ENCODE results near the gene COX8A. TPM values are rescaled to one million over a fixed set of nuclear protein-coding genes. Genes with fewer than 3 reads are reported as not detected.

COX8A gene
- total and polyA plus RNA-seq, 10 of the 15 experiments (the other 5 are each of a cell fraction or from before 2014, with no cell fraction given), result 243 to 1,476 (median 522) TPM

- TF ChIP-seq TAF1 (IDR thresholded peaks at IDR 0.05; ENCODE audit: borderline replicate concordance, low read depth, low read length) (no peak), E2F4 (IDR thresholded peaks at IDR 0.05; ENCODE audit: low read depth, low read length) (no peak), ZNF384 (IDR thresholded peaks at IDR 0.05; ENCODE audit: borderline replicate concordance, low read depth, low read length) (no peak)
Measured at GRCh38 chr11:63997104-63997700, 22.8 kb downstream of the COX8A start (continued).

GRCh38 chr11:63997801-63998337 lies 23.4 kb downstream of the COX8A start:
- Histone ChIP-seq H3K79me2 (ENCODE audit: control insufficient read depth, insufficient read depth, low read length) (no peaks in the 10 kb centered on the region), H3K27ac (ENCODE audit: control insufficient read depth, insufficient read depth) (no peak overlapping the region), H3K36me3 (ENCODE audit: control insufficient read depth in 2 of 2, insufficient read depth in 2 of 2, low read length in 1 of 2) (peaks cover 2 to 26% of the 10 kb centered on the region in 2 experiments; a peak in 3 of 4 replicates), H3K27me3 (replicated peaks in 1 of 2; ENCODE audit: control insufficient read depth in 2 of 2, insufficient read depth in 2 of 2, low read length in 1 of 2) (no peaks in the 10 kb centered on the region), H3K4me3 (no peak overlapping the region), H3K4me2 (ENCODE audit: control insufficient read depth, insufficient read depth) (no peak overlapping the region), H2AFZ (ENCODE audit: control insufficient read depth, low read depth, low read length) (no peak overlapping the region), H3K9ac (ENCODE audit: control insufficient read depth, insufficient read depth, low read length) (no peak overlapping the region), H4K20me1 (ENCODE audit: control insufficient read depth, insufficient read depth) (no peaks in the 10 kb centered on the region; the same call in 1 of the 2 replicates), H3K4me1 (ENCODE audit: control insufficient read depth, insufficient read depth, low read length) (no peaks in the 10 kb centered on the region; the same call in 1 of the 2 replicates), H3K9me3 (replicated peaks; ENCODE audit: control insufficient read depth, insufficient read depth, low read length) (no peaks in the 10 kb centered on the region)
- in situ Hi-C loops (cut with MboI), result no loop called here
- no peak for TF ChIP-seq BACH1 (IDR thresholded peaks at IDR 0.05; ENCODE audit: borderline replicate concordance)
- ChIA-PET RAD21 (ENCODE audit: unreplicated experiment) (no interaction called here), POLR2A (interaction anchor here (0.5 kb wide), 1 partner anchor 178 kb away, joined by 3 read pairs; no protein-coding TSS in a partner anchor), CTCF (no interaction called here), SMC1A (ENCODE audit: uncharacterized antibody, unreplicated experiment) (no interaction called here)
- BruUV-seq (replicated peaks), result no TSS peak
- ATAC-seq, result no peak
- intact Hi-C loops (cut with micrococcal nuclease; ENCODE audit: unreplicated experiment), result no loop called here
- DNase-seq (ENCODE audit: low read depth, low spot score), result no peak
- FAIRE-seq, result no peak
- 62% methylated on average over 10 of the region's 11 CpGs for WGBS (ENCODE audit: insufficient coverage, insufficient replicate concordance, low lambda C conversion rate, missing lambda C conversion rate)
